ENCODE results near the gene SYAP1. TPM values are rescaled to one million over a fixed set of nuclear protein-coding genes. Genes with fewer than 3 reads are reported as not detected.

SYAP1 gene
- 14.2 TPM for total RNA-seq

GRCh38 chrX:16719334-16720084, at the start of gene SYAP1:
TSS of gene SYAP1 (plus strand) at chrX:16719612. CDS start at chrX:16719725, 113 bp downstream.
- Histone ChIP-seq H3K27me3 (no peaks in the 10 kb centered on the region), H3K4me3 (peak within 1 kb of the TSS; percentile 86 to 93), H3K36me3 (no peaks in the 10 kb centered on the region), H3K9me3 (no peaks in the 10 kb centered on the region), H3K27ac (peak within 1 kb of the TSS; percentile 93 to 98), H3K4me1 (peaks cover 0 to 16% of the 10 kb centered on the region in 2 donors)
- TF ChIP-seq CTCF (IDR thresholded peaks at IDR 0.05): no peak
- intact Hi-C loops (cut with DNase I): loop anchor here (1.0 to 10.0 kb wide), 6 partner anchors 67 to 1705 kb away; partner anchors contain the start of genes AP1S2, CA5B, CDKL5 and RBBP7
- DNase-seq (ENCODE audit: low spot score in 2 of 2): peak; percentile 94 to 99

GRCh38 chrX:16671005-16671404, 48.4 kb upstream of the SYAP1 start:
- intact Hi-C loops (cut with DNase I): no loop called here
- Histone ChIP-seq H3K4me3 (no peak overlapping the region), H3K27ac (no peak overlapping the region), H3K27me3 (no peaks in the 10 kb centered on the region), H3K4me1 (no peaks in the 10 kb centered on the region), H3K9me3 (no peaks in the 10 kb centered on the region), H3K36me3 (peaks cover 0 to 13% of the 10 kb centered on the region in 2 donors)
- DNase-seq (ENCODE audit: low spot score in 2 of 2): no peak
- peak in 1 of 3 experiments; percentile 45 for TF ChIP-seq CTCF (IDR thresholded peaks at IDR 0.05)

GRCh38 chrX:16678689-16679088, 40.7 kb upstream of the SYAP1 start:
- Histone ChIP-seq H3K4me1 (no peaks in the 10 kb centered on the region), H3K4me3 (no peak overlapping the region), H3K9me3 (no peaks in the 10 kb centered on the region), H3K36me3 (peaks cover 14 to 41% of the 10 kb centered on the region in 2 donors), H3K27ac (no peak overlapping the region), H3K27me3 (no peaks in the 10 kb centered on the region)
- no peak for DNase-seq (ENCODE audit: low spot score in 2 of 2)
- no peak for TF ChIP-seq CTCF (IDR thresholded peaks at IDR 0.05)
- intact Hi-C loops (cut with DNase I): no loop called here

- no peak for TF ChIP-seq CTCF (IDR thresholded peaks at IDR 0.05)
- intact Hi-C loops (cut with DNase I): no loop called here
- Histone ChIP-seq H3K27me3 (no peaks in the 10 kb centered on the region), H3K9me3 (no peaks in the 10 kb centered on the region), H3K4me3 (no peak overlapping the region), H3K4me1 (no peaks in the 10 kb centered on the region), H3K36me3 (peaks cover 12 to 34% of the 10 kb centered on the region in 2 donors), H3K27ac (no peak overlapping the region)
- no peak for DNase-seq (ENCODE audit: low spot score in 2 of 2)
Measured at GRCh38 chrX:16683007-16683664, 36.3 kb upstream of the SYAP1 start.

DNA sequence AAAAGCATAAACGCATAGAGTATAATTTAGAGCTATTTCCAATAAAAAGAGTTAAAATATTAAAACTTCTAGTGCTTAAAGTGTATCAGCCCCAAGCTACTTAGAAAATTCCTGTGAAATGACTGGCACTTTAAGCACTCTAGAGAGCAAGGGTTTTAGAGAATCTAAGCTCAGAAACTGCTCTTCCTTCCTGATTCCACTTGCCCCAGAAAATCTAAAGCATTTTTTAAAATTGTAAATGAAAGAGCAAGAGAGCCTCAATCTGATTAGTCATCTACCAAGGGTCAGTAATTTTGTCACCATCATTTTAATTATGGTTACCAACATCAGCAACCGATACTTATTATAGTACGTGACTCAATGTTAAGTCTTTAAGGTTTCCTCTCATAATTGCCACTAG, 31.9 kb upstream of the SYAP1 start:
- Histone ChIP-seq H3K4me1 (no peaks in the 10 kb centered on the region), H3K27me3 (no peaks in the 10 kb centered on the region), H3K27ac (no peak overlapping the region), H3K4me3 (no peak overlapping the region), H3K9me3 (no peaks in the 10 kb centered on the region), H3K36me3 (peaks cover 19% of the 10 kb centered on the region in 2 donors)
- TF ChIP-seq CTCF (IDR thresholded peaks at IDR 0.05): no peak
- no peak for DNase-seq (ENCODE audit: low spot score in 2 of 2)
- intact Hi-C loops (cut with DNase I): no loop called here
